SHP77 treated with DMSO at 0.1 percent for 48 hours (cell line): Measurements from ENCODE around the gene OR56A5.
"Not testable (repeated sequence)": the region's sequence is repeated elsewhere in the genome, so short reads cannot be mapped to it uniquely, and the experiment has no call there.

Experiments
- DNase-seq: peaks from one replicate; lab custom pipeline; 2025; lab: John Stamatoyannopoulos, UW

Gene OR56A5, protein sequence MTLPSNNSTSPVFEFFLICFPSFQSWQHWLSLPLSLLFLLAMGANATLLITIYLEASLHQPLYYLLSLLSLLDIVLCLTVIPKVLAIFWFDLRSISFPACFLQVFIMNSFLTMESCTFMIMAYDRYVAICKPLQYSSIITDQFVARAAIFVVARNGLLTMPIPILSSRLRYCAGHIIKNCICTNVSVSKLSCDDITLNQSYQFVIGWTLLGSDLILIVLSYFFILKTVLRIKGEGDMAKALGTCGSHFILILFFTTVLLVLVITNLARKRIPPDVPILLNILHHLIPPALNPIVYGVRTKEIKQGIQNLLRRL

DNA sequence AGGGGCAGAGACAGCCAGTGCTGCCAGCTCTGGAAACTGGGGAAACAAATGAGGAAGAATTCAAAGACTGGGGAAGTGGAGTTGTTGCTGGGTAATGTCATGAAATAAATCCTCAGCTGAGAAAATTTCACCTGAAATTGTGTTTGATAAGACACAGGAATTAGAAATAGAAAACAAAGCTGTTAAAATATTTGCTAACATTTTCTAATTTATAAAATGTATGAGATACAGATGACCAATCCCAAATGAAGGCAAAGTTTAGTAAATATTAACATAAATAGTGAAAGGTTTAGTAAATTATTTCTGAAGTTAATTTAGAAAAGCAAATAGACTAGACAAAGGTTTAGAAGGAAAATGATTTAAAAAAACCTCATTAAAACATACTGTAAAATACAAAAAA is at the start of gene OR56A5:
OR56A5 (minus strand) TSS at position 101 of the 400 bp plus-strand sequence; CDS start at position 101, 0 bp downstream.
- no peak for DNase-seq

DNA sequence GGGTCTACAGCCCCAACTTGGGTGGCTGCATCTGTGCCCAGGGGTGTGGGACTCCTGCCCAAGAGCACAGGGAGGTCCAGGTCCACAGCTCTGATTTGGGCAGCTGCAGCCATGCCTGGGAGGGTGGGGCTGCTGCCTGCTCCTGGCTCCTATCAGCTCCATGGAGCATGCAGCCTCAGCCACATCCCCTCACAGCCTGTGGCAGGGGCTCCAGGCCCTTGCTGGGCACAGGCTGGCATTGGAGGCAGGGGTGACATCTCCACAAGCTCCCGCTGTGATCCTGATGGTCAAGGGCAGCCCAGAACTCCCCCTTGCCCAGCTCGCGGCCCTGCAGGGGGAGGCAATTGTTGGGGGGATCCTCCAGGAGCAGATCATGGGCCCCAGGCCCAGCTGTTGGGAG is 44.7 kb upstream of the OR56A5 start:
- DNase-seq = no peak

DNA sequence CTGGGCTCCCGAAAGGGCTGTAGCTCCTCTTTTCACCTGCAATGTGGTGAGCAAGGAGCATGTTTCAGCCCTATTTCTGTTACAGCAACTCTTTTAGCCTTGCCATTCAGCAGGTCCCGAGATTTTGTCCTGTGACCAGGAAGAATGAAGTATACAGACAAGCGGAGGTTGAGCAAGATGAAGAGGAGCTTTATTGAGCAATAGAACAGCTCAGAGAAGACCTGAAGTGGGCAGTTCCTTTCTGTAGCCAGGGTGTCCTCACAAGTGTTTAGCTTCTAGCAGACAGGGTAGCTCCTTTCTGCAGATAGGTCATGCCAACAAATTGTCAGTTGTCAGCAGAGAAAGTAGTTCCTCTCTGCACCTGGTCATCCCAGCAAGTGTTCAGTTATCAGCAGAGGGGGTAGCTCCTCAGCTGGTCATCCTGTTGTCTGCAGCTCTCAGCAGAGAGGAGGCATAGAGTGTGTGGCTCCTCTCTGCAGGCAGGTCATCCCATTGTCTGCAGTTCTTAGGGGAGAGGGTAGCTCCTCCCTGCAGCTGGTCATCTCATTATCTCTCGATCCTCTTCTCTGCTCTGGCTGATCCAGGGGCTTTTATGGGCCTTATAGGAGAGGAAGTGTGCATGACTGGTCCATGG is 43.9 kb upstream of the OR56A5 start:
- no peak for DNase-seq

DNA sequence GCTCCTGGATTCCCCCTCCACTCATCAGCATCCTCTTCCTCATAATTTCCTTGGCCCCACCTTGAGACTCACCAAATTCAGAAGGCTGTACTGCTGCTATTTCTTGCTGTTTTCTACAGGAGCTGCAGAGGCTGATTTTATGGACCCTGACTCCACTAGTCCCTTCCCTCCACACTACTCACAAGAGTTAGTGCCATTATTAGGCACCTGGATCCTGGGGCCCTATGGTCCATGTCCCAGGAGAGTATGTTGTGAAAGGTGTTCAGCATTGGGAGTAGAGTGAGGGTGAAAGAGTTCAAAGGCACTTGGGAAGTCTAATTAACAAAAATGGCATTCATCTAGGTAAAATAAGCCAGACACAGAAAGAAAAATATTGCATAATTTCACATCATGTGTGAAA is 38.6 kb upstream of the OR56A5 start, which contains the start of gene OR56A4:
OR56A4 (minus strand) TSS at position 101 of the 400 bp plus-strand sequence. CDS start 3,954 bp downstream, outside the sequence.
- DNase-seq = no peak

DNA sequence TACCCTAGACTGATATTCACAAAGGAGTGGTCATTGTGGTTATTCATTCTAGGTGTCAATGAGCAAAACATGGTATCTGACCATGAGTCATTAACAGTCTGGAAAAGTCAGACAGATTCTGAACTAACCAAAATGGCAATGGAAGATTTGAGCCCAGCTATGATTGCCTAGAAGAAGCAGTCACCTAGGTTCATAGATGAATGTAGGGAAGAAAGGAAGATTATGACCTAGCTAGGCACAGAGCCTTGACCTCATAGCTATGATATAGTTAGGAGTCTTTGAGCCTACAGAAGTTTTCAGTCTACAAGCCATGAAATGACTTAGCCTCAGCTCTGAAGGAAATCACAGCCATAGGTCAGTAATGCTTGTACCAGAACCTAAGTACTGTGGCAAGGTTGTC is 38.1 kb upstream of the OR56A5 start:
- no peak for DNase-seq

DNA sequence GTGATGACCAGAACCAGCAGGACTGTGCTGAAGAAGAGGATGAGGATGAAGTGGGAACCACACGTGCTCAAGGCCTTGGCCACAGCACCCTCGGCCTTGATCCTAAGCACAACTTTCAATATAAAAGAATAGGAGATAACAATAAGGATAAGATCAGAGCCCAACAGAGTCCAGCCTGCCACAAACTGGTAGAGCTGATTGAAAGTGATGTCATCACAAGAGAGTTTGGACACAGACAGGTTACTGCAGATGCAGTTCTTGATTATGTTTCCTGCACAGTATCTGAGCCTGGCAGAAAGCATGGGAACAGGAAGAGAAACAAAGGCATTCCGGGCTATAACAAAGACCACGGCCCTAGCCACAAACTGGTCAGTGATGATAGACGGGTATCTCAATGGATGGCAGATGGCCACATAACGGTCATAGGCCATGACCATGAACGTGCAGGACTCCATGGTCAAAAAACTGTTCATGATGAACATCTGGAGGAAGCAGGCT is 34.0 kb upstream of the OR56A5 start:
- DNase-seq = no peak

DNA sequence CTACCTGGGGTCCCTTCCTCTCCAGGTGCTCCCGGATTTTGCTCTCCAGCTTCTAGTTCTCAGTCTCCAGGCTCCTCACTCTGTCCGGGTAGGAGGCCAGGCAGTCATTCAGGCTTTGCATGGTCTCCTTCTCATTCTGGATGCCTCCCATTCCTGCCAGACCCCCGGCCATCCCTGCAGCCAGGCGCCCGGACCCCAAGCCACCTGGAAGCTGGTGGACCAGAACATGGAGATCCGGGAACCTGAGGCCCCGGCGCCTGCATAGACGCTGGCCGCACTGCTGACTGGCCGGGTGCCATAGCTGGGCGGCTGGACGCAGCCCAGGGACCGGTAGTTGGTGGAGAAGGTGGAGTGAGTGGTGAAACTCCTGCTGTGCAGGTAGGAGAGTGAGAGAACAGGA is 26.5 kb upstream of the OR56A5 start:
- DNase-seq = no peak

DNA sequence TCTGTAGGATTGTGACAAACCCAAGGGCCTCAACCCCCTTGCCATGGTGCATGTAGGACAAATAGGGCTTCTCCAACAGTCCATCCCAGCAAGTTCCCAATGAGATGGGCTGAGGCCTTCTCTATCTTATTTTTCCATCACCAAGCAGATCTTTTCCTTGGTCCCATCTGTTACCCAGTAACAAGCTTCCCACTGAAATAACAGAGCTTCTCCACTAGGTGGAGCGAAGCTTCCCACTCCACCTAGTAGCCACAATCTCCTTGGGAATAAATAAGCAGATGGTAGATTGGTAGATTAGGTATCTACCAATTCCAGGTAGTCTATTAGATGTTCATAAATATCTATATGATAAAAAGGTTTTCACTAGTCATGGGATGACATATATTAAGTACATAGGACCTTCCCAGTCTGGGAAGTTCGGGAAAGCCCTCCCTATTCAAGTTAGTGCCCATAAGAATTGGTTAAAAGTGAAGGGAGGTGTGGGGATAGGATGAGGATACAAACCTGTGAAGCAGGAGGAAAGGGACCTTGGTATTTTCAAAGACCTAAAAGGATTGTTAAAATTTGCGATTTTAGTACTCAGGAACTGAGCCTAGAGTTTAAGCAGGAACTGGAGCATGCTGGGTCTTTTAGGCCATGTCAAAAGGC is 24.4 kb upstream of the OR56A5 start:
- DNase-seq = no peak

DNA sequence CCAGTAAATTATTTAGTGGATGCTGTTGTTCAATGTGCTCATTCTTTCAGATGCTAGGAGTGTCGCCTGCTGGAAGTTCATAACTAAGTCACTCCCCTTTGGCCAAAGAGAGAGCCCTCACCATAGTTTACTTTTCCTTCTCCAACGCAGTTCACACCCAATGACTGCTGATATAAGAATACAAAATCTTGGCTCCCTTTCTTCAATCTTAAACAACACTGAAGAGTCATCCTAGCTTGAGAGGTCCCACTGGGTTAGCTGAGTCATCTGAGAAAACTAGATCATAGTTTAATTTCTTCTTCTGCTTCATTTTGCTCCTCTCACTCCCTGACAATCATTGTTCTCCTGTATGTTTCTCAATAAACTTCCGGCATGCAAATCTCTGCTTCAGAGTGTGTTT is 23.9 kb upstream of the OR56A5 start:
- no peak for DNase-seq

DNA sequence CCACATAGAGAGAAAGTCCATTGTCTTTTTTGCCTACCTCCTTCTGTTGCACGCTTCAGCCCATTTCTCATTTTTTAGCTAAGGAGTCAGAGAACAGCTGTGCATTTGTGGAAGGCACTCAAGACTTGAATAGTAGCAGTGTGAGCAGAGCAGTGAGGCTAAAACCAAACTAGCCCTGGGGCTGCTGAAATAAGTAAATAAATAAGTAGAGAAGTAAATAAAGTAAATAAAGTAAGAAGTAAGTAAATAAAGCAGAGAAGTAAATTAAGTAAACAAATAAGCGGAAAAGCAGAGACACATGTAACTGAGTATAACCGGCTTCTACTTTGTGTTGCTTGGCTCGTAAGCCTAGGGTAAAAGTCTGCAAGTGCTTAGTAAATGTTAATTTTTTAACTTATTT is 20.9 kb upstream of the OR56A5 start:
- DNase-seq = no peak

DNA sequence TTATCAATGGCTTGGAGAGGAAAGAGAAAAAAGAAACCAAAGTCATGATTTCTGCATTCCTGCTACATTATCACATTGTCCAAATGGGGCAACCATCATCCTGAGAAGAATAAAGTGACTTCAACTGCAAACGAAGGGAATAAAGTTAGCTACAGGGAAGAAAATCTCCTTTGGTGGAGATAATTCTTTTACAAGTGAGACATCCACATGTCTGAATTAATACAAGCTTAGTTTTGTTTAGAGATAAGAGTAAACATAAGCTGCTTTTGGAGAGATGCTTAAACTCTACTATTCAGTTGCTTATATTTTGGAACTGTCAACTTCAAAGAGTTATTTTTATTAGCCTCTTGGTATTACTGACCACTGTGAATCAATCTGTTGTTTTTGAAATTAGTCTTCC is 18.6 kb upstream of the OR56A5 start, which contains the start of gene OR52L1:
OR52L1 (minus strand) TSS at position 101 of the 400 bp plus-strand sequence; CDS start at position 46, 55 bp downstream.
- no peak for DNase-seq

DNA sequence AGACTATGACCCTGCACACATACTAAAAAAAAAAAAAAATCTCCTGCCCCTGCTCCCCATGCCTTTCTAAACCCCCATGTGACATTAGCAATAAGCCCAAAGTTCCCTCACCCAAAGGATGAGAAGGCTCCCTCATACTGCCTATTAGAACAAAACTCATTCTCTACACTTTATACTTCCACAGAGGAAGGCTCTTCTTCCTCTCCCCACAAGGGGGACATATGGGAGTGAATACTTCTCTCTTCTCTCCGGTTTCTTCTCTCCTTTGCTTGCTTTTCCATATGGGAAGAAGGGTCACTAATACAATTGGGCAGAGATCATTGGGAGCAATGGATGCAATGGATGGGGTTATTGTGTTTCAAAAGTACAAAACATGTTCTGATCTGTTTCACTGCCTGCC is 15.1 kb upstream of the OR56A5 start:
- no peak for DNase-seq

DNA sequence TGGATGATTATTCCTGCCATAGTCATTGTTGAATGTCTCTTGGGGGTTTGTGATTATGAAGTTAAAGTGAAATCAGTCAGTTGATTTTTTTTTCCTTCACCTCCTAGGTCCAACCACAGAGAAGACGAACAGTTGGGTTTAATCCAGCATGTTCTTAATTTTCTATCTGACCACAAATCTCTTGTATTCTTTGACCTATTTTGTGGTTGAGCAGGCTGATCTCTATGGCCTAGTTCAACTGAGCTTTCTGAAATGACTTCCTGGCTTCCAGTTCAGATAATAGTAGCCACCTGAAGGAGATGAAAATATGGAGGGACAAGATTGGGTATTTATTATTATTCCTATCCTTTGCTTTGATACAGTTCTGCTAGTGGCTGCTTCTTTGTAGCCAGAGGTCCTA is 5.2 kb upstream of the OR56A5 start:
- DNase-seq = no peak

DNA sequence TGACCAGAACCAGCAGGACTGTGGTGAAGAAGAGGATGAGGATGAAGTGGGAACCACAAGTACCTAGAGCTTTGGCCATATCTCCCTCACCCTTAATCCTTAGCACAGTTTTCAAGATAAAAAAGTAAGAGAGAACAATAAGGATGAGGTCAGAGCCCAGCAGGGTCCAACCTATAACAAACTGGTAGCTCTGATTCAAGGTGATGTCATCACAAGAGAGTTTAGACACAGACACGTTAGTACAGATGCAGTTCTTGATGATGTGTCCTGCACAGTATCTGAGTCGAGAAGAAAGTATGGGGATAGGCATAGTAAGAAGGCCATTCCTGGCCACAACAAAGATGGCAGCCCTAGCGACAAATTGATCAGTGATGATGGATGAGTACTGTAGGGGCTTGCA is 586 bp downstream of the OR56A5 start:
- DNase-seq = no peak

DNA sequence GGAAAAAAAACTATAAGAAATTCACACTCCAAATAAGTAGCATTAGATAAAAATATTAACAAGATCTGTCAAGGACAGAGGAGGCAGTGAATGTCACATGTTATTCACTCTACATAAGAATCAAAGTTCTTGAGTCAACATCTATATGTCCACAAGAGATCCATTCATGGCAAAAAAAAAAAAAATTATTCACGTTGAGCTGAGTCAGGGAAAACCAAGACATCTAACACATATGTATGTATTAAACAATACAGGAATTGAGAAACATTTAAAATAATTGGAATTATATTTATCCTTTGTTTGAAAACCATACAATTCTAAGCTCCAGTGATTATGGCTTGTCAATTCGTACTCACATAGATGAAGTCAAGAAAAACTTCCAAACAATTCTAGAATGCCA is 1.3 kb downstream of the OR56A5 start:
- DNase-seq = no peak

DNA sequence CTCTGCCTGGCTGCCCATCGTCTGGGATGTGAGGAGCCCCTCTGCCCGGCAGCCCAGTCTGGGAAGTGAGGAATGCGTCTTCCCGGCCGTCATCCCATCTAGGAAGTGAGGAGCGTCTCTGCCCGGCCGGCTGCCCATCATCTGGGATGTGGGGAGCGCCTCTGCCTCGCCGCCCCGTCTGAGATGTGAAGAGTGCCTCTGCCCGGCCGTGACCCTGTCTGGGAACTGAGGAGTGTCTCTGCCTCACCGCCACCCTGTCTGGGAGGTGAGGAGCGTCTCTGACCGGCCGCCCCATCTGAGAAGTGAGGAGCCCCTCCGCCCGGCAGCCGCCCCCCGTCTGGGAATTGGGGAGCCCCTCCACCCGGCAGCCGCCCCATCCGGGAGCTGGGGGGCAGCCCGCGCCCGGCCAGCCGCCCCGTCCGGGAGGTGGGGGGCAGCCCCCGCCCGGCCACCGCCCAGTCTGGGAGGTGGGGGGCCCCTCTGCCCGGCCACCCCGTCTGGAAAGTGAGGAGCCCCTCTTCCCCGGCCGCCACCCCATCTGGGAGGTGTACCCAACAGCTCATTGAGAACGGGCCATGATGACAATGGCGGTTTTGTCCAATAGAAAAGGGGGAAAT is 7.5 kb downstream of the OR56A5 start:
- not testable (repeated sequence) for DNase-seq

DNA sequence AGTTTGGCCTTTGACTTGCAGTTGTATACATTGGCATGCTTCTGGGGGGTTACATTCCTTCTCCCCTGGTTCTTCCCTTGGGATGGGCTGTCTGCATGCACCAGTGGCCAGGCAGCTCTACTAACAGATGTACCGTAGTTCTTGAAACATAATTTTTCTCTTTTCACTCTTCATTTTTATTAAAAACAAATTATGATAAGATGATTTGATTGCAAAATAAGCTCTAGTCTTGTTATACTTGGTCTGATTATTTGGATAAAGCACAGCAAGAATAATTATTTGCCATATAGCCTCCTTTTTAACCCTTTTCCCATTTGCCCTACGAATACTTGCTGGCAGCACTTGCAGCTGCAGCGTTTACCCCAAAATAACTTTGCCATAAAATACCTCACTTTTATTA is 12.7 kb downstream of the OR56A5 start:
- DNase-seq = no peak

DNA sequence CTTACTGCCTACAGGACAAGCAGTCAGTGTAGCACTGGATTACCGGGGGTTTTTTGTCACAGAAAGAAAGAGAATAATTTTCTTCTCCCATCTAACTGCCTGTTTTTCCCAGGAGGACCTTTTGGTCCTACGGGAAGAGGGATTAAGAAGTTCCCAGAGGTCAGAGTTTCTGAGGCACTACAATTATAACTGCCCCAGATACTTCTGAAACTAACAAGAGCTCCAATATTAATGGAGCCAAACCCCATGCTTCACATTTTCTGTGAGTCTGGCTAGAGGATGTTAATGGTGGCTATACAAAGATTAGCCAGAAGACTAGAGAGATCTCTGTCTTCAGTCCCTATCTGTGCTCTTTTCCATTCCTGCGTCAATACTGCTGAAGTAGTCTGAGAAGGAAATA is 26.3 kb downstream of the OR56A5 start, which contains the start of gene OR56A3:
OR56A3 (plus strand) TSS at position 301 of the 400 bp plus-strand sequence. CDS start 5,096 bp downstream, outside the sequence.
- no peak for DNase-seq

DNA sequence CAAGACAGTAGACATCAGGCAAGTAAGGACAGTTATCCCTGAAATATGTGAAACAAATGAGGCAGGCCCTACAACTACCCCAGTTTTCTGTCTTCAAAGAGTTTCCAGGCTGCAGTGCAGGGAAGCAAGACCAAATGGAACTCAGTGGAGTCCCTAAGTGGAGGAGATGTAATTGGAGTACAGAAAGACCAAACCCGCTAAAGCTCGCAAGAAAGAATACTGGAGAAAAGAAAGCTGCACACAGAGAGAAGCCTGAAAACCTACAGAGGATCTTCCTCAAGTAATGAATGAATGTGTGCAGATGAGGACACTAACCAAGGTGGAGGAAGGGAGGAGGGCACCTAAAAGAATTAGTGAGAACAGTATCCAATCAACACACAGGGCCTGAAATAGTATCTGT is 27.5 kb downstream of the OR56A5 start:
- no peak for DNase-seq

DNA sequence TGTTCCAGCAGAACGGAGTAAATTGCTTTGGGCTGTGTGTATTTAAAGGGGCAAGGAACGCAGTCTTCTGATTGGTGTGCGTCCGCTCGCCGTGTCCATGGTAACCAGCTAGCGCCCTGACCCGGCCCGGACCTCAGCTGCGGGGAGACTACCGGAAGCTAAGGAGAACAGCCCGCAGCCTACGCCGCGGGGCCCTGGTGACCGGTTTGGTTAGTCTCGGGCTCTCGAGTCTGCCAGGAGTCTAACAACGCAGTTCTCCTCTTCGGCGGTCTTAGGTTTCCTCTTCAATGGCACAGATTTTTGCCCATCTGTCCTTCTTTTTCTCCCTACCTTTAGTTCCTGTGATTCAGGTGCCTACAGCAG is 29.7 kb downstream of the OR56A5 start:
- no peak for DNase-seq

DNA sequence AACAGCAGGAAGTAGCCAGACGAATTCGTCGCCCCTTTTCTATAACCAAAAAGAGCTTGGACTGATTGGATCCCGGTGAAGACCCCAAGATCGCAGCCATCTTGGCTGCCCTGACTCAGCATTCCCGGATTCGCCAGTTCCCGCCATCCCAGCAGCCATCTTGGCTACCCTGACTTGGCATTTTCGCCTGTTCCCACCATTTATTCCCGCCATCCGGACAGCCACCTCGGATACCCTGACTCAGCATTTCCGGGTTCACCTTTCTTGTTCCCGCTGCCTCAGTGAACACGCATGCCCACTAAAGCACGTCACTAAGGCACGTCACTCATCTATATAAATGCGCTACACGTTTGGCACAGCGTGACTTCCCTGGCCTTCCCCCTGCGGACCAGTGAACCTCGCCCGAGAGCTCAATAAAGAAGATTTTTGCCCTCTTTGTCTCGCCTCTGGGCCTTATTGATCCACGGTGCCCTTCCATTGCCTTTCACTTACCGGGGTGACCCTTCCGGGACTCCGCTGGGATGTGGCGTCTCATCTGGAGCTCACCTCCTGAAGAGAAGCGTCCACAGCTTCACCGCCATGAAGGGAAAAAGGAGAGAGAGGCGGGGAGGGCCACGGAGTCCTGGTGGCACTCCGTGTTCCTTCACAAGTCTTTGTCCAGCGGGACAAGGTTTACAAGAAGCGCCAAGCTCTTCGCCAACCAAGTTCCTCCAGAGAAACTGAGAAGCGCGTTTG is 30.3 kb downstream of the OR56A5 start:
- DNase-seq = no peak

DNA sequence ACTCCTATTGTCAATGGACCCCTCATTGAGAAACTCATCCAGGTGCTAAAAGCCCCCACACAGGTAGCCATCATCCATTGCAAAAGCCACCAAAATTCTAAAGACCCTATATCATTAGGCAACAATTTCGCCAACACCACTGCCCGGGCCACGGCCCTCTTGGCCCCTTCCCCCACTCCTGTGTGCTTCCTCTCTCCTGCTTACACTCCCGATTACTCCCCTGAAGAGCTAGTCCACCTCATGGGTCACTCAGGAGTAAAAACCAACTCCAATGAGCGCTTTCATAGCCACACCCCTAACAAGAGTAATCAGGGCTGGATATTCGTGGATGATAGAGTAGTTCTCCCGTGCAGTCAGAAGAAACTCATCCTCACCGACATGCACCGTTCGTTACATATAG is 35.2 kb downstream of the OR56A5 start:
- no peak for DNase-seq
